H1 (cell line): ENCODE data around the gene TEDDM1.

Experiments used
- FOSL1 ChIP-seq: IDR thresholded peaks from 2 replicates; pipeline ENCODE4 v1.6.1; 2011; ENCODE audit warnings: mild to moderate bottlenecking, low read depth, low read length, moderate library complexity; ENCODE audit not compliant: insufficient read depth
- TF ChIP-seq, protein P1 (sequence below): IDR thresholded peaks from 2 replicates; pipeline ENCODE4 v1.6.1; 2011; ENCODE audit warnings: low read length, improper control_type of control experiment

DNA sequence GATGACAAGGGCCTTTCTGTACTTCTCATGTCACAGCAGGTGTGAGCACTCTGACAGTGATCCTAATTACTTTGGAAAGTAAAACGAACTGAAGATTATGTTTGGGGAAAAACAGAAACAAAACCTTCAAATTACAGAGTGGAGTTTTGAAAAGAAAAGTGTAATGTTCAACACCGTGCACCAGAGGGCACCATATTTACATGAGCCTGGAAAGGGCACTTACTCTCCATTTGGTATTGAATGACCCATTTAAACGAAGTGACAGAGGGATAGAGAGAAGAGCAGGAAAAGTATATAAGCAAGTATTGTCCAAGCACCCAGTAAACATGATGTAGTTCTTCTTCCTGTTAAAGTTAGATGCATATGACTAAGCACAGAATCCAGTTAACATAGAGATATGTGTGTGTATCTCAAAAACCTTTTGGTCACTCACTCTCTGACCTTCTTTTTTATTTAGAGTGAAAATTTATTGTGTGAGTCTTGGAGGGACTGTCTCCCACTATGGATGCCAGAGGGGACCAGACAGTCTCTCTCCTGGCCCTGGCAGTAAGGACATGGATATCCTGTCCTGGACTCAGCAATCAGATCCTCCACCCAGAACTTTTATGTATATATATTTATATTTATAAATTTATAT is 45.7 kb upstream of the TEDDM1 start:
- TF ChIP-seq FOSL1, result no peak
- TF ChIP-seq, protein P1, sequence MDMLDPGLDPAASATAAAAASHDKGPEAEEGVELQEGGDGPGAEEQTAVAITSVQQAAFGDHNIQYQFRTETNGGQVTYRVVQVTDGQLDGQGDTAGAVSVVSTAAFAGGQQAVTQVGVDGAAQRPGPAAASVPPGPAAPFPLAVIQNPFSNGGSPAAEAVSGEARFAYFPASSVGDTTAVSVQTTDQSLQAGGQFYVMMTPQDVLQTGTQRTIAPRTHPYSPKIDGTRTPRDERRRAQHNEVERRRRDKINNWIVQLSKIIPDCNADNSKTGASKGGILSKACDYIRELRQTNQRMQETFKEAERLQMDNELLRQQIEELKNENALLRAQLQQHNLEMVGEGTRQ, result no peak
